HT-29 (cell line): ENCODE measurements around the gene SPTB. TPM values are rescaled to one million over a fixed set of nuclear protein-coding genes. Genes with fewer than 3 reads are reported as not detected.
A peak's percentile ranks its signal among the peaks of the same experiment; 100 is the strongest.

Experiments
- DNase-seq: peaks from one replicate; pipeline ENCODE4 v3.0.0-alpha.2; 2015; ENCODE audit warnings: low spot score
- total RNA-seq: library from RNA; depleted of rRNA; stranded (reverse); fragments of >200 nt; shearing (Covaris generic); gene quantifications from 2 replicates; pipeline ENCODE4 v1.2.3, GENCODE V29; 2014

The SPTB gene
- total RNA-seq, 1 experiment from 2014 or later, result under 0.01 TPM

DNA sequence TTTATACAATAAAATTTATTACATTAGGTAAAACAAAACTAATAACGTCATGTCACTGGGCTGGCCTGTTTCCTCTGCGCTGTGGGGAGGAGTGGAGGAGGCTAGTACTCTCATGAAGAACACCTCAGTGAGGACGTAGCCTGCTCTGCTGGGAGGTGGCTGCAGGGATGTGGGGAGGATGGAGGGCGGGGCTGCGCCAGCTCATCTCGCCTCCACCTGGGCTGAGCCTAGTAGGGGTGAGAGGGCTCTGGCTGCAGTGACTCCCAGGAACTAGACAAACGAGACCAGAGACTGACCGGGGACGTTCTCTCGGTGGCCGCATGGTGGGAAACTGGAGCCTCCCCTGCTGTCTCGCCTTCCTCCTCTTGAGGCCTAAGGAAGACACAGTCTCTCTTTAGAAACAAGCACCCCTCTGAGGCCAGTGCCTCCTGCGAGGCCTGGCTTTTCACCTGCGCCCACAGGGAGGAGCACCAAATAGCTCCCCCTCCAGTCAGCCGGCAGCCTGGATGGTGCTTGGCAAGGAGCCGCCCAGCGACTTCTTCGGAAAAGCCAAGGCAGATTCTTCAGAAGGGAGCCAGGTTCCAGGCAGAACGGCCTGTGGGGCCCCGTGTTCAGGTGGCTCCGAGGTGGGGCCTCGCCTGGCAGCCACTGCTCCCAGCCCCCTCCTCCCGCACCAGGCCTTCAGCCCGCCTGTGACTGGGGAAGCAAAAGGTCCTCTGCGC lies 113.1 kb downstream of the SPTB start:
- peak; percentile 50 for DNase-seq

DNA sequence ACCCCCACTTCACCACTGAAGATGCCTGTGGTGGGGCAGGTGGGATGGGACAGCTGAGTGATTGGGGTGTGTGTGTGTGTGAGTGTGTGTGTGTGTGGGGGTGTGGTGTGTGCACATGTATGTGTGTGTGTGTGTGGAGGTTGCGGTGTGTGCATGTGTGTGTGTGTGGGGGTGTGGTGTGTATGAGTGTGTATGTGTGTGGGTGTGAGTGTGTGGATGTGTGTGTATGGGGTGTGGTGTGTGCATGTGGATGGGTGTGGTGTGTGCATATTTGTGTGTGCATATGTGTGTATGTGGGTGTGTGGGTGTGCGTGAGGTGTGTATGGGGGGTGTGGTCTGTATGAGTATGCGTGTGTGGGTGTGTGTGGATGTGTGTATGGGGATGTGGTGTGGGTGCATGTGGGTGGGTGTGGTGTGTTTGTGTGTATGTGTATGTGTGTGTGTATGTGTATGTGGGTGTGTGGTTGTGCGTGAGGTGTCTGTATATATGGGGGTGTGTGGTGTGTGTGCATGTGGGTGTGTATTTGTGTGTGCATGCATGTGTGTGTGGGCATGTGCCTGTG lies 113.9 kb downstream of the SPTB start:
- no peak for DNase-seq

DNA sequence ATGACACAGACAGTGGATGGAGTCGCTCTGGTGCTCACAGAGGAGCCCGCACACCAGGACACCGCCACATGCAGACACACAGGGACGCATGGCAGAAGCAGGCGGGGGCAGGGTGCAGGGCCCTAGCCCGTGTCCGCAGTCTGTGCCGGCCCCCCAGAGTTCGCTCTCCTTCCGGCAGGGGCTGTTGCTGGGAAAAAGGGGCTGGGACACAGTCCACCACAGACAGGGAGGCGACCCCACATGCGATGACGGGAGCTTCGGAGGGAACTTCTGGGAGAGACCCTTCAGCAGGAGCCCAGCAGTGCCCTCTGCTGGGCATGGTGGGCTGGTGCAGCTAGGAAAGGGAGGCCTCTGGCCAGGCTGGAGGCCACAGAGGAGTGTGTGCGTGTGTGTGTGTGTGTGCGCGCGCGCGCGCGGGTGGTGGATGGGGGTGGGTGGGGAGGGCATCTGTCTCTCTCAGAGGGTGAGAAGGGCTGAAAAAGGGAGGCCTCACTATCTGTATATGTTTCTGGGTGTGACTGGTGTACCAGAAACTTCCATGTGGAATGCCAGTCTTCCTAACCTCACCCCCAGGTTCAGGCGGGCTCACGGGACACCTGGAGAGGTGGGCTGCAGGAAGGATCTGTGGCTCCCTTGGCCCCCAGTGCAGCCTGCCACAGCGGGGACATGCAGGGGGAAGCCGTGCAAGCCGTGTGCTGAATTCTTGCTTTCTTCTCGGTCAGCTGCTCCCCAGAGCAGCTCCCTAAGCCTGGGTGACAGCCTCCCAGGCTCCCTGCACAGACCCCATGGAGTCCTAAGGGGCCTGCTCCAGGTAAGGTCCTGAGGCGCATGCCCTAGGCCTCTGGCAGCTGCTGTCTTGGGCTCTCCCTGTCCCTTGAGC lies 114.8 kb downstream of the SPTB start:
- peak; percentile 67 for DNase-seq

DNA sequence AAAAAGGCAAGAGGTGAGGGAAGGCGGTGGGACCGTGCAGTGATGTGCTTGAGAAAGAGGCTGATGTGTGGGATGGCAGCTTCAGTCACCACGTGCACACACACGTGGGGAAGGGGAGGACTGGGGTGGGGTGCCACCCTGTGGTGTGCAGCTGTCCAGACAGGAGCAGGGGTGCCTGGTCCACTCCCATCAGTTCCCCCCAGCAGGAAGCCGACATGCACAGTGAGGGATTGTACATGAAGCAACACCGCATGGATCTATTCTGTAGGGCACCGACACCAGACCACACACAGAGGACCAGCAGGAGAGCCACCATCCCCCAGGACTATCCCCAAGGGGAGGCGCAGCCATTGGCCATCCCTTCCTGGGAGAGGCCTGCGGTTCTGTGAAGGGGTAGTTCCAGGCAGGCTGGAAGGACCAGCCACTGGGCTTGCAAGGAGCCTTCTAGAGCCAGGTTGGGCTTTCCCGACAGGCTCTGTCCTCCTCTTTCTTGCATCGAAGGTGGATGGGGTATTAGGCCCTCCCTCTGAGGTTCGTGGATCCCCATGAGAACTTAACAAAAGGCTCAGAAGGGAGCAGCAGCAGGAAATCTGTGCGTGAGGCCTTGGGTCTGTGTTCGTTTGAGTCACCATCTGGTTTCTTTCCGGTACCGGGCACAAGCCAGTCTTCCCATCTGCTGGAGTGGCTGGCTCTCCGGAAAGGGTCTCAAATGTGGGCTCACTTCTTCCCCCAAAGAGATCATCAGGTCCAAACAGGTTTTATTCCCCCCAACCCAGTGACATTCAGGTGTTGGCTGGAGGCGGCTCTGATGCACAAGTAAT lies 115.7 kb downstream of the SPTB start:
- DNase-seq, result no peak

DNA sequence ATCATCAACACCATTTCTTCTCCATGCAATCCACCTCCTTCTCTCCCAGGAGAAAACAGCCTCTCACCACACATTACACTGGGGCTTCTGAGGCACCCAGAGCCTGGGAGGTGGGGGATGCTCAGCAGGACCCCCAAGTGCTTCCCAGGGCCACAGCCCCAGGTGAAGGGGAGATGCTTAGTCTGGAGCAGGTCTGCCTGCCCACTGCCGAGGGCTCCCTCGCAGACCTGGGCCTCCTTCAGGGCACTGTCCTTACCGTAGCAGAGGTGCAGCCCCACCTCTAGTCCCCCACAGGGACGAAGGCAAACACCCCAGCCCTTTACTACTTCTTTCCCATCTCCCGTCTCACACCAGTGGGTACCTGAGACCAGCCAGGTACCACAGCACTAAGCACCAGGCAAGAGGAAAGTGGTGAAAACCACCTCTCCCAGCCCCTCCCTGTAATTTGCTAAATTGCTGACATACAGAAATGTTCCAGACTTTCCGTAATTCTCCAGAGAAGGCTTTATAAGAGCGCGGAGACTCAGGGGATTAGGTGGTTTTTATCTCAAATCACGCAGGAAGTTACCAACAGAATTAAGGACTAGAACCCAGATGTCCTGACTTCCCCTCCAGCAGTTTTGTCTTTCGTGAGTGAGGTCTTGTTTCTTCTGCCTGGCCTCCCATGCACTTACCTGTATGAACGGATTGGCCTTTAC lies 116.5 kb downstream of the SPTB start:
- no peak for DNase-seq

DNA sequence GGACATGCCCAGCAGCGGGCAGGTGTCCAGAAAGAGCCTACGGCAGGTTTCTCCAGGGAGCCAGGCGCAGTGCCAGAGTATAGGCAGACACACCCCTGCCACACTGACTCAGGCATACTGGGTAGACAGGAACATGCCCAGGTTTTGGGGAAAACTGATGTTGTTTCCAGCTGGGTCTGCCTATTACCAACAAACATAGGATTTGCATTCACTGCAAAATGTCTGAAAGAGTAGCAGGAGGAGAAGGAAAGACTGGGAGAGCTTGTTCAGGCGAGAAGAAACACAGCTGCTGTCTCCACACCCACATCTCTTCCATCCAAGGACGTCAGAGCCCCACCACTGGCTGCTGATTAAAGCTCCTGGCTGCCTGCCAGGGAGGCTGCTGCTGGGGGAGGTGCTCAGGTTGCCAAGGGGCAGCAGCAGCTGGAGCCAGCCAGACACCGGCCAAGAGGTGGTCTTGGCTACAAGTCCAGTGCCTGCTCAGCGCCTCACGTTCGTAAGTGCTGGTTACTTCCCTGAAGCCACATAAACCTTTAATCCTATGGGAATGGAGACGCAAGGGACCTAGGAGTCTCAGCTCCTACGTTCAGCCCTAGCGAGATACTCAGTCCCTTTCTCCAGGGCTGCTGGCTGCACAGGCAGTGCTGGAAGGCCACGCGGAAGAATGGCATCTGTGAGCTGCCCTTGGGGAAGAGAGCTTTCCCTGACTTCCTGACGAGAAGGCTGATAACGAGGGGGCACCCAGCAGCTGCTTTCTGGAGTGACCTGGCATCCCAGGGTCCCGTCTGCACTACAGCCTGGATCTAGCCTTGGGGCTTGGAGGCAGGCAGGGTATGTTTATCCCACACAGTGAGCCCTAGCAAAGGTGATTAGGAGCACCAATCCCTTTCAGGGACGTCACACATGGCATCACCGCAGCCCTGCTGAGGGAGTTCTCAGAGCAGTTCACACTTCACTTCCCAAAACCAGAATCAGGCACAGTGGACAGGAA lies 117.4 kb downstream of the SPTB start:
- DNase-seq, result peak; percentile 51

DNA sequence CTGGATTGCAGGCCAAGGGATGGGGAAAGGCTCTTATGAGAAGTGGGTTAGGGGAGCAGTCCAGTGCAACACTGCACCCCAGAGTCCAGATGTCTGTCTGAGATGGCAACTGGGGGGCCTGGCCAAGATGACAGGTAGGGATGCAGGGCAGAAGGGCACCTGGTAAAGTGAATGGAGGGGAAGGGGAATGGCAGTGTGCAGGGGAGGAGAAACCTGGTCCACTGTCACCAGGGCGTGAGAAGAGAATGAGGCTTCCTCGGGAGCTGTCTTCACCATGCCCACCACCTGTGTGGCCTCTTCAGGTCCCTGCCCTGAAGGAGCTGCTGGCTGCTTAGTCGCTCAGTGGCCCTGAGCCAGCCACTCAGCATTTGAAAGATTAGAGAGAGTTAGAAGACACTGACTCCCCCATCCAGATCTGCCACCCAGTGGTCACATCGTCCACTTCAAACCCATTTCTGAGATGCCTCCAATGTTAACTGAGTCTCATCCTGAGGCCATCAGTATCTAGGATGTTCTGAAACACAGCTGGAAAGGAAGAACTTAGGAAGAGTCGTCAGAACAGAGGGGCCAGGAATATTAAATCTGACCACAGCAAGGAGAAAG lies 118.2 kb downstream of the SPTB start:
- no peak for DNase-seq

DNA sequence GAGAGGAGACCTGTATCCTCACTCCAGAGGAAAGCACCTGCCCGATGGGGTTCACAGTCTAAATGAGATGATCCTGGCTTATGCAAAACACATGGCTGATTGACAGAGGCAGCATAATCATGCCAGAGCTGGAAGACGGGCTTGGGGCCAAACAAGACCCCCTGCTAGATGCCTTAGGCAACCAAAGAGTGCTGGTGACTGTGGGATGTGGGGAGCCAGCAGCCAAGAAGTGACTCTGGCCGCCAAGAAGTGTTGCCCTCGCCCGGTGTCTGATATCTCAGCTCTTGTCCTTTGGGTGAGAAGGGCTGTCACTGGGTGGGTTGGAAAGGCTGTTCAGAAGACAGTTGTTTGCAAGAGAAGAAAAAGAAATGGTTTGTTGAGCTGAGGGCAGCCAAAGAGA lies 118.8 kb downstream of the SPTB start:
- DNase-seq, result no peak

DNA sequence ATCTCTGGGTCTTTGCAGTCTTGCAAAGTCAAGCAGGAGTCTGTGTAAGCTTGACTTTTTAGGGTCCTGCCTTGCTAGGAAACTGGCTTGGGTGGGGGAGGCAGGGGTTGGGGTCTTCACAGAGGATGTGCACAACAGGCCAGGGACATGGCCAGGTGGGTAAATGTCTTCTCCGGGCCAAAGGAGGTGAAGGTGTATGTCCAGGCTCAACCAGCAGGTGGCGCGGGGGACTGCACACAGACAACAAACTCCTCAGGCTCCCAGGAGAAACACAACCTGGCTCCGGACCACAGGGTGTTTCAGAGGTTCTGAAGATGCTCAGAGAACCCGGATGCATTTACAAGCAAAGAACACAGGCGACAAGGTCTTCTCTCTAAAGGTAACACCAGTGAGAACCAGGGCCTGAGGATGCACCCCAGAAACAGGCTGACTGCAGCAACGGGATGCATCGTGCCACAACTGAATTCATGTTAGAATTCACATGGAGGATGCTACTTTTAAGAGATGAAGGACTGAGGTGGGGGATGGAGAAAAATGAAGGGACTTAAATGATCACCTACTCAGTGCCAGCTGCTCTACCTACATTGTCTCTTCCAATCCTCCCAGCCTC lies 119.5 kb downstream of the SPTB start:
- DNase-seq, result peak; percentile 38

DNA sequence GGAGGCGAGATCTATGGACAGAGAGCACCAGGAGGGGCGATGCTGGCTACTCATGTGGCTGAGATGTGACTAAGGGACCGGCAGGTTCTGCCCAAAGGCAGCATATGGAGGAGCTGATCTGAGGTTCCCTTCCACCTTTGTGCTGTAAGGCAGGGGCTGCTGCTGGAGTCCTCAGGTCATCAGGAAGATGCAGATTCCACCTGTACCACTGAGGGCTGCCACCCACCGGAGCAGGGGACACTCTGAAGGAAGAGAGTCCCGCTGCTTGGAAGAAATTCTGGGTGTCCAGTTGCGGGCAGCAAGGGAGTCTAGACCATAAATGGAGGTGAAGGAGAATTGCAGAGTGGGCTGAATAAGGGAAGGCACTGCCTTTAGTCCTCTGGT lies 120.2 kb downstream of the SPTB start:
- no peak for DNase-seq

DNA sequence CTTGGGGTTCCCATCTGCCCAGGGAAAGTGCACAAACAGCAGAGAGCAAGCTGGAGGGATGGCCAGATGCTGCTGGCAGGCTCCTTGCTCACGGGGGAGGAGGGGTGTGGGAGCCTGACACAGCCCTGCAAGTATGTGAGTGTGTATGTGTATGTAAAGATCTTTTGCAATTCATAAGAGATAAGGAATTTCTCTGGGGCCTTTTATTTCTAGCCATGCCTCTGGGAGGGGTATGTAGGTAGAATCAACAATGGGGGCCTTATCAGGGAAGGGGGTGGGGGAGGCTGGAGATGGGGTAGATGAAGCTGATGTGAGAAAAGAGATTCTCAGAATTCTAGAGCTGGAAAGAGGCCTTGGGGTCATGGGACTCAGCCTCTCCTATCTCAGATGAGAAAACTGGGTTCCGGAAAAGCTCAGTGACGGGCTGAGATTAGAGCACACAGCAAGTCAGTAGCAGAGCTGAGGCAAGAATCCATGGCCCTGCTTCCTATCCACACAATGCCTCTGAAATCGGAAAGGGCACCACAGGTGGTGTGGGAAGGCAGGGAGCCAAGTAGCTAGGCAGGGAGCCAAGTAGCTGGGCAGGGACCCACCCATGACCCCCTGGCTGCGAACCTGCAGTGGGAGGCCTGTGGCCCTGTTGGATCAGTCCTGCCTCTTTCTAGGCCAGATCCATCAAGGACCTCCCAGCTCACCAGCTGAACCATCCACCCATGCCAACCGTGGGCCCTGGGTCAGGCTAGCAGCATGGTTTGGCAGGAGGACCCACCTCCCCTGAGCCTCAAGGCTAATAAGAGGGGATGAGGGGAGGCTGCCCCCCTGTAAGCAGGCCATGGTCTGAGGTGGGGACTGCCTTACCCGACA lies 120.8 kb downstream of the SPTB start:
- no peak for DNase-seq

DNA sequence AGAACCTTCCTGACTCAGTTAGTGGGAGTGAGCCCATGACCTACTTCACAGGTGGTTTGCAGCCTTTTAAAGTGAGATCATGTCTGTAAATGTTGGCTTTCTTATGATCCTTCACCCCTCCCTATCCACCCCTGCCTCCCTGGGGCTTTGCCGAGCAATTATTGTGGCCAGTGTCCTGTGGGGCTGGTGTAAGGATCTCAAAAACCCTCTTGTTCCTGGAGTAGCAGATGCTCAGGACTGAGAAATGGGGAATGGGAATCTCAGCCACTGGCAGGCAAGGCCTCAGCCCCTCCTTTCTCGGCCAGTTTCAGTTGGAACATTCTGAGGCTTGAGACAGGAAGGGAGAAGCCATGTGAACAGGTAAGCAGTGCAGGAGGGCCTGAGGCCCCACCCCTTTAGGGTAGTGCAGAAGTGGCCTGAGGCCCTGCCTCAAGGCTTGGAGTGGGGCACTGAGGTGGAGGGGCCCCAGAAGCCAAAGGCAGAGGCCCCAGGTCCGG lies 121.6 kb downstream of the SPTB start:
- DNase-seq, result peak; percentile 52

DNA sequence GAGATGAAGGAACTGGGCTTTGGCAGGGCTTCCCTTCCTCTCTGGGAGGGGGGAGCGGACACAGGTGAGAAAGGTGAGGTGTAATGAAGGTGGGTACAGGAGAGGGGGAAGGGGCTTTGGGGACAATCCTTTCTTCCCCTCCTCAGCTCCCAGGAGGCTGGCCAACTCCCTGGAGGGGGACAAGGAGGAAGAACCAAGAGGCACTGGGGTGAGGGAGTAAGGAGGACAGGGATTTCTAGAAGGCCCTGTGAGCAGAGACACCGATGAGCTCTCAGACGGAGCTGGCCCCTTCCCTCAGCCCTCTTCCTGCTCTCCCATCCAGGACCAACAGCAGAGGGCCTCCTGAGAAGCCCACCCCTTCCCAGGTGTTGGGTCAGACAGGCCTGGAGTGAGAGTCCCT lies 122.1 kb downstream of the SPTB start:
- no peak for DNase-seq

DNA sequence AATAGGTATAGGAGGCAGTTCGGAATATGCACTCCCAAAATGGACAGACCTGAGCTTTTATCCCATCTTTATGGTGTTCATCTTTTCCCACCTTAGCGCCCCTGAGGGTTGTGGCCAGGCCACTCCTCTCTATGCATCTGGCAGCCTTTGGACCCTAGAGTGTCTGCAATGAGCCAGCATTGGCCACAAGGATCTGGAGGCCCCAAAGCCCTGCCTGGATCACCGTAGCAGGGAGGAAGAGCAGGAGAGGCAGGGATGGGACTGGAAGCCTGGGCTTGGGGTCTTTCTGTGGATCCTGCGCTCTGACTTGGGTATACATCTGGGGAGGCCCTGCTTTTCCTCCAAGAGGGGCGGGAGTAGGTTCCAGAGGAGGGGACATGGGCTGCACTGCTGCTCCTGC lies 123.0 kb downstream of the SPTB start:
- no peak for DNase-seq

DNA sequence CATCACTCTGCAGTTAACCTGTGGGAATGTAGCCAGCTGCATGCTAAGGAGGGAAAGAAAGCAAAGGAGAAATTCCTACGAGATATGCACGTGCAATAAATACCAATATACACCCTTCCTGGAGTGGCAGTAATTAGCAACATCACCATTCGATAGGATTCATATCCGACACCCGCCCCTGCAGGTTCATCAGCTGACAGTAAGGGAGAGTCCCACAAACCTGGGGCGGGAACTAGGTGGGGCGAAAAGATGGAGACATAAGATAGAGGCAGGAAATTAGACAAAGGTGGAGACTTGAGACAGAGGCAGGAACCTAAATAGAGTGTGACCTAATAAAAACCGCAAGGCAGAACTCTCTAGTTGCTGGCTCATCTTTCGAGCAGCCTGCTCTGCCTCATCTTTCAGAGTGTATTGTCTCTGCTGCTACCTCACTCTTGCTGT lies 123.9 kb downstream of the SPTB start:
- peak; percentile 58 for DNase-seq

DNA sequence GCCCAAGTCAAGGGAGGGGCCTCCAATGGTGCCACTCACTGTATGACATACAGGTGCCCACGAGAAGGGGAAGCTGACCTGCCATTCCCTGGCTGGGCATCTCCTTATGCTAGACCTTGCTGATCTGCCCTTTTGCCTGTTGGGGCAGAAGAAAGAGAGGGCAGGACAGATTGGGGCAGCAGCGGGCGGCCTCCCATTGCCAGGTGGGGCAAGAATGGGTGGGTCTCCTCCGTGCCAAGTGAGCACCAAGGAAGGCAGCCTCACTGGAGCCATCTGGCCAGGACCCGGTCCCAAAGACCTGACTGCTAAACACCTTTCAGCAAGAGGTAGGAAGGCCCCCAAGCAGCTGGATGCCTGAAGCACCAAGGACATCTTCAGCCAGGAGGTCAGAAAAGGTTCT lies 125.0 kb downstream of the SPTB start:
- DNase-seq, result no peak

DNA sequence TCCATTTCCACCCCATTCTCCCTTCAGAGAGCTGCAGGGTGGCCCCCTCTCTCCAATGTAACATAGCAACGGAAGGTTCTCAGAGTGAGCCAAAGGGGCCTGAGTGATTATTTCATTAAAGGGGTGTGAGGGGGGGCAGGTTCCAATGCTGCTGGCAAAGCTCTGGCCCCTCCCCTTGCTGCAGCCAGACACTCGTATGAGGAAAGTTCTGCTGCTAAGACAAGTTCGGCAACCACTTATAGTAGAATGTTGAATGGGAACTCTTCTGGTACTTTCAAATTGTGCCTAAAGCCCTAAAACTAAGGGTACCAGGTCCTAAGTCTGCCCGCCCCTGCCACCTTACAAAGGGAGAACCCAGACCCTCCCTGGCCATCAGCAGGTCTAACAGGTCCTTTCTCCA lies 125.7 kb downstream of the SPTB start:
- no peak for DNase-seq

DNA sequence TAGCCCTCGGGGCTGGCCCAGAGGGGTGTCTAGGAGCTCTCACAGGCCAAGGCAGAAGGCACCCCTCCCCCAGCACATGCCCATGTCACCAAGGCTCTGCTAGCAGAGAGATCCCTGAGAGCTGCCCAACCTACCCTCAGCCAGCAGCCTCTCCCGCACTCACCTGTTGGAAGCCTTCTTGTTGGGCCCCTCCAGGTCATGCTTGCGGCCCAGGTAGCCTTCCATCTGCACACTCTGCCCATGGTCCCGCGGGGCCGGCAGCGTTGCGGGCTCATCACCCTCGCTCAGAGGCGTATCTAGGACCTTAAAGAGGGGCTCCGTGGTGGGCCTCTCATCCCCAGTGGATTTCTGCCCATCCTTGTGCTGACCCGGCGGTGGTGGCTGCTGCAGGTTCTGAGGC lies 126.3 kb downstream of the SPTB start:
- no peak for DNase-seq
